ENCODE measurements around the gene CAMK2A.

The CAMK2A gene

DNA sequence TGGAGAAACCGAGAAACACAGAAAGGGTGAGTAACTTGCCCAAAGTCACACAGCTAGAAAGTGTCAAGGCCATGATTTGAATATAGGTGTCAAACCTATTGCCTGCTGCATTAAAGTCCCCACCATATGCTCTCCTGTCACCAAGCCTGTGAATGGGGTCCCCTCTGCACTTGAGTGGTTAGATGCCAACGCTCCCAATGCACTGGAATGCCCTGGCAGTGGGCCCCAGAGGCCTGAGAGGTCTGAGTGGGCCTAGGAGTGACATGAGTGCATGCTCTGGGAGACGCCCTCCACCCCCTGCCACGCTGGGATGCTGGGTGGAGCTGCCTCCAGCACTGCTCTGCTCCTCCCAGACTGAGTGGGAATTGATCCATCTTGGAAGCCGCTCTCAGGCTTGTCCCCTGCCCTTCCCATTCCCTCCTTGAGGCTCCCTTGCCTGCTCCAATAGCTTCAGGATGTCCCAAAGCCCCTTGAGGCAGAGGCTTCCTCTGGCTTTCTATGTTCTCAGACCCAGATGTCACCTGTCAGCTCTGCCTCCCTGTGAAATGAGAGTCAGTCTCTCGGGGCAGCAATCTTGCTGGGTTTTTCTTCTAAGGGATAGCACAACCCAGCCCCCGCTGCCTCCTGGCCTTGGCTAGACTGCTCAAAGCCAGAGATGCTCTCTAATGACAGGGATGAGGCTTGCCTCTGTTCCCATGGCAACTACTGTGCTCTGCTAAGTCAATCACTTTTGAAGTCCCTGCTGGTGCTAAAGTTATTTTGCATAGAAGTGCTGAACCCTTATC is 19.7 kb upstream of the CAMK2A start:
- ATAC-seq (no peak), DNase-seq (no peak)
- H3K9me3 Mint-ChIP-seq, result no peaks in the 10 kb centered on the region
- no peaks in the 10 kb centered on the region for H3K4me1 Mint-ChIP-seq
- H3K4me3 Mint-ChIP-seq, result no peak overlapping the region
- H3K27me3 Mint-ChIP-seq, result peaks cover under 1% of the 10 kb centered on the region
- H3K36me3 Mint-ChIP-seq (ENCODE audit: low read depth), result no peaks in the 10 kb centered on the region
- no peak overlapping the region for H3K27ac Mint-ChIP-seq

DNA sequence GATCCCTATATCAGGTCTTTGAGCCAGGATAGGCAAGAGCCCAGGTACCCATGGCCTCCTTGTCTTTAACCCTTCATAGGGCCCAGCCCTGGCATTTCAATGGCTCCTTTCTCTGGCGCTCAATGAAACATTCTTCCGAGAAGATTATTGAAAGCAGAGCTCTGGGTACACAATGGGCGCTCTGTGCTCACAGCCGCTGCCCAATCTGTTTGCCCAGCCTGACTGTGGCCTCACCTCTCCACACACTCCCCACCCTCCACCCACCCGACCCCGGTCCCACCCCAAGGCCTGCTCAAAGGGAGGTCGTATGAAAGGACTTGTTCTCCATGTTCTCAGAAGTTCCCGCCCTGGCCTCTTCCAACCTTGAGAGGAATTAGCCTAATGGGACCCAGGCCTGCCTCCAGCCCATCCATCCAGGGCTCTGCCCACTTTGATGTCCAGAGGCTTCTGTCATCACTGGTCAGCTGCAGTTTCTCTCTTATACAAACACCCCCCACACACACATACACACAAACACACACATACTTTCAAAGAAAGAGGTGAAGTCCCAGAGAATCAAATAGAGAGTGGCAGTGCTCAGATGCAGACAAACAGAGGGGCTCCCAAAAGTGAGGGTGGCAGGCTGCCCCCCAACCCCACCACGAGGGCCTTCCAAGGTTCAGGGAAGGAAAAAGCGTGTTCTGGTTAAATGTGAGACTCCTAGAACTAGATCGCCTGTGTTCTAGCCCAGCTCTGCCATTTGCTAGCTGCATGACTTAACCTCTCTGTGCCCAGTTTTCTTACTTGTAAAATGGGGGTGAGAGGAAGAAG is 18.2 kb upstream of the CAMK2A start:
- H3K27ac Mint-ChIP-seq, result no peak overlapping the region
- H3K27me3 Mint-ChIP-seq, result peaks cover 12% of the 10 kb centered on the region

GRCh38 chr5:150306775-150307174 is 17.2 kb upstream of the CAMK2A start:
- ATAC-seq (no peak), DNase-seq (no peak)
- Mint-ChIP-seq H3K27me3 (peaks cover 15% of the 10 kb centered on the region), H3K9me3 (no peaks in the 10 kb centered on the region), H3K27ac (no peak overlapping the region), H3K4me3 (no peak overlapping the region), H3K4me1 (no peaks in the 10 kb centered on the region), H3K36me3 (ENCODE audit: low read depth) (no peaks in the 10 kb centered on the region)

More for the DNA sequence above, 18.2 kb upstream of the CAMK2A start:
- Mint-ChIP-seq H3K4me3 (no peak overlapping the region), H3K9me3 (no peaks in the 10 kb centered on the region), H3K36me3 (ENCODE audit: low read depth) (no peaks in the 10 kb centered on the region), H3K4me1 (no peaks in the 10 kb centered on the region)
- DNase-seq (no peak), ATAC-seq (no peak)

GRCh38 chr5:150305557-150305956 is 16.0 kb upstream of the CAMK2A start:
- H3K9me3 Mint-ChIP-seq, result no peaks in the 10 kb centered on the region
- no peak overlapping the region for H3K27ac Mint-ChIP-seq
- ATAC-seq (no peak), DNase-seq (no peak)
- H3K36me3 Mint-ChIP-seq (ENCODE audit: low read depth), result no peaks in the 10 kb centered on the region
- peaks cover 27% of the 10 kb centered on the region for H3K27me3 Mint-ChIP-seq
- no peaks in the 10 kb centered on the region for H3K4me1 Mint-ChIP-seq
- no peak overlapping the region for H3K4me3 Mint-ChIP-seq

GRCh38 chr5:150305095-150305494 is 15.5 kb upstream of the CAMK2A start:
- Mint-ChIP-seq H3K4me3 (no peak overlapping the region), H3K4me1 (no peaks in the 10 kb centered on the region), H3K27ac (no peak overlapping the region), H3K36me3 (ENCODE audit: low read depth) (no peaks in the 10 kb centered on the region), H3K27me3 (peaks cover 27% of the 10 kb centered on the region), H3K9me3 (no peaks in the 10 kb centered on the region)
- DNase-seq, result no peak
- no peak for ATAC-seq

DNA sequence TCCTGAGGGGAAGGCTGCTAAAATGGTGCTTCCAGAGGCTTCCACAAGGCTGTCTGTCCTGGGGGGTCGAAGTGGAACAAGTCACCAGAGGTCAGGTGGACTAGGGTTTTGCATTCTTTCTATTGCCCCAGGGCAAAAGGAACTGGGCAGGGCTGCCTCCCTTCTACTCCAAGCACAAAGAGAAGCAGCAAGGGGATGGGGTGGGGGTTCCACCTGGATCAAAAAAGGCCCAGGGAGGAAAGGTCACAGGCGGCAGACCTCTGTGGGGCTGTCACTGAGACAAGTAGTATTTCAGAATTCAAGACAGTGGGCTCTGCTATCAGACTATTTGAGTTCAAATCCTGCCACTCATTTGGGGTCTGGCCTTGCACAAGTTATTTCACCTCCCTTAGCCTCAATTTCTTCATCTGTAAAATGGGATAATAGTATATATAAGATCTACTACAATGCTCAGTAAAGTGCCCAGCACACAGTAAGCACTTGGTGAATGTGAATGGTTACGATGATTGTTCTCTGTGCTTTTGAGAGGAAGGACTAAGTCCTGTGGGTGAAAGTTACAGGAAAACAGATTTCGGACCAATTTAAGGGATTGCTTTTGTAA is 15.0 kb upstream of the CAMK2A start:
- no peaks in the 10 kb centered on the region for H3K36me3 Mint-ChIP-seq (ENCODE audit: low read depth)
- DNase-seq, result no peak

DNA sequence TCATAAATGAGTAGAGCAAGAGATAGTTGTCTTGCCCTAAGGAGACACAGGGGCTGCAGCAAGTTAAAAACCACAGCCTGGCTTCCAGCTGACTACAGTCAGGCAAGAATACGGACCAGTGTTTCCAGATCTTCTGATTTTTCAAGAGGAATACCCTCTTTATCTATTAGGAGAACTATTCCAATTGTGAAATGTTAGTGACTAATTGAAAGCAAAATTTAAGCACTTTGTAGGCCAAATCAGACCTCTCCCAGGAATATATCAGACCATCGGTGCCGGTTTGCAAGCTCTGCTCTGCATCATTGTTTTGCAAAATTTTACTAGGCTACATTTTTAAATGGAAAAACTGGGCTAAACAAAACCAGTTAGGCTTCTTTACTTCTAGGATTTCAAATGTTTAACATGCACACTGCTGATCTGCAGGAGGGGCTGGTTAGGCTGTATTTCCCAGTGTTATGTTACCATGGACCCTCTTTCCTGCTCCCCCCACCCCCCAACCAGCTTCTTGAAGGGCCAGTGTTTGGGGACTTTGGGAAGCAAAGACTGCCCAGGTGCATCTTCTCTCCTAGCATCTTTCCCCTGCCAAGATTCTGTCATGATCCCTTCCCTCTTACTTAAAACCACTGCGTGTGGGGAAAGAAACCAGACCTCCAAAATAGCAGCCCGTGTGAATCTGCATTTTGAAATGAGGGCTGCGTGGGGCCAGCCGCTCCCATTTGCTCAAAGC is 14.2 kb upstream of the CAMK2A start:
- Mint-ChIP-seq H3K4me3 (no peak overlapping the region), H3K9me3 (no peaks in the 10 kb centered on the region), H3K27me3 (peaks cover 31% of the 10 kb centered on the region), H3K36me3 (ENCODE audit: low read depth) (no peaks in the 10 kb centered on the region), H3K27ac (no peak overlapping the region), H3K4me1 (no peaks in the 10 kb centered on the region)
- DNase-seq, result no peak
- ATAC-seq, result no peak

More for the DNA sequence above, 15.0 kb upstream of the CAMK2A start:
- Mint-ChIP-seq H3K4me1 (no peaks in the 10 kb centered on the region), H3K27me3 (peaks cover 31% of the 10 kb centered on the region), H3K27ac (no peak overlapping the region), H3K9me3 (no peaks in the 10 kb centered on the region), H3K4me3 (no peak overlapping the region)
- no peak for ATAC-seq

DNA sequence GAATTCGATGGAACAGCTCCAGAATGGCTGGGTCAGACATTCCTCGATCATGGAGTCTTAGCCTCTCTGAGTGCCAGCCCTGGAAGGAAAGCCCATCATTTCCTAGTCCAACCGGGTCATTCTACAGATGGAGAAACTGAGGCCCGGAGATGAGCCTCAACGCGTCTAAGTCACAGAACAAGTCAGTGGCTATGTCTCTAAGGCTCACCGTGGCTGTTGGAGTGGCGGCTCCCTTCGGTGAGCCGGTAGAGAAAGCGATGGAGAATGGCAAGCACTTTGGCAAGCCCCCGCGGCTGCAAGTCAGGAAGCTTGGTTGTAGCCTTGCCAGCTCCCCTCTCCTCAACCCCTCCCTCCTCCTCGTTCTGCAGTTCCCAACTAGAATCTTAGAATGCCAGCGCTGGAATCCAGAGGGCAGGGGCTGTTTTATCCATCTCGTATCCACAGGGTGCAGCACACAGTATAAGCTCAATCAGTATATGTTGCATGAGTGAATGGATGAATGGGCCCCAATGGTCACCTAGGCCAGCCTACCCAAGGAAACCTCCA is 13.6 kb upstream of the CAMK2A start:
- H3K27me3 Mint-ChIP-seq, result peaks cover 31% of the 10 kb centered on the region
- no peak overlapping the region for H3K4me3 Mint-ChIP-seq
- DNase-seq (no peak), ATAC-seq (no peak)
- H3K4me1 Mint-ChIP-seq, result no peaks in the 10 kb centered on the region
- no peaks in the 10 kb centered on the region for H3K9me3 Mint-ChIP-seq
- no peaks in the 10 kb centered on the region for H3K36me3 Mint-ChIP-seq (ENCODE audit: low read depth)
- H3K27ac Mint-ChIP-seq, result no peak overlapping the region

GRCh38 chr5:150302301-150303069 is 12.9 kb upstream of the CAMK2A start, which contains the start of gene ARSI:
ARSI (minus strand) TSS chr5:150302905; CDS start chr5:150302373, 532 bp downstream.
- no peaks in the 10 kb centered on the region for H3K4me1 Mint-ChIP-seq
- no peak within 1 kb of the TSS for H3K27ac Mint-ChIP-seq
- H3K4me3 Mint-ChIP-seq, result no peak within 1 kb of the TSS
- DNase-seq (no peak), ATAC-seq (no peak)
- peaks cover 31% of the 10 kb centered on the region for H3K27me3 Mint-ChIP-seq
- H3K36me3 Mint-ChIP-seq (ENCODE audit: low read depth), result no peaks in the 10 kb centered on the region
- H3K9me3 Mint-ChIP-seq, result no peaks in the 10 kb centered on the region

DNA sequence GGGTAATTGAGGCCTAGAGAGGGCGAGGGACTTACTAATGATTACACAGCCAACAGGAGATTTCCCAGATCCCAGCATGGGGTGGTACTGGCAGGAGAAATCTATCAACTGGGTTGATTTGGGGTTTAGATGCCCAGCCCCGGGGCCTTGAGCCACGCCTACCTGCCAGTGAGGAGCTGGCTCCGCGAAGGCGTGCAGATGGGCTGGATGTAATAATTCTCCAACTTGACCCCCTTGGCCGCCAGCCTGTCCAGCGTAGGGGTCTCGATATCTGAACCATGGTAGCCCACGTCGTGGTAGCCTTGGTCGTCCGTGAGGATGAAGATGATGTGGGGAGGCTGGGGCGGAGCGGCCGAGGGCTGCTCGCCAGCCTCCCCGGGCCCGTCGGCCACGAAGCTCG is 12.3 kb upstream of the CAMK2A start:
- no peaks in the 10 kb centered on the region for H3K9me3 Mint-ChIP-seq
- H3K36me3 Mint-ChIP-seq (ENCODE audit: low read depth), result no peaks in the 10 kb centered on the region
- no peak overlapping the region for H3K27ac Mint-ChIP-seq
- no peak overlapping the region for H3K4me3 Mint-ChIP-seq
- ATAC-seq (no peak), DNase-seq (no peak)
- H3K27me3 Mint-ChIP-seq, result peaks cover 31% of the 10 kb centered on the region
- no peaks in the 10 kb centered on the region for H3K4me1 Mint-ChIP-seq

GRCh38 chr5:150301170-150301505 is 11.6 kb upstream of the CAMK2A start:
- no peak overlapping the region for H3K4me3 Mint-ChIP-seq
- no peaks in the 10 kb centered on the region for H3K36me3 Mint-ChIP-seq (ENCODE audit: low read depth)
- H3K4me1 Mint-ChIP-seq, result no peaks in the 10 kb centered on the region
- H3K27ac Mint-ChIP-seq, result no peak overlapping the region
- ATAC-seq, result no peak
- H3K9me3 Mint-ChIP-seq, result no peaks in the 10 kb centered on the region
- peaks cover 31% of the 10 kb centered on the region for H3K27me3 Mint-ChIP-seq
- no peak for DNase-seq

- H3K4me1 Mint-ChIP-seq, result no peaks in the 10 kb centered on the region
- H3K36me3 Mint-ChIP-seq (ENCODE audit: low read depth), result no peaks in the 10 kb centered on the region
- no peak for DNase-seq
- no peak overlapping the region for H3K4me3 Mint-ChIP-seq
- no peak overlapping the region for H3K27ac Mint-ChIP-seq
- ATAC-seq, result no peak
- H3K9me3 Mint-ChIP-seq, result no peaks in the 10 kb centered on the region
- H3K27me3 Mint-ChIP-seq, result peaks cover 31% of the 10 kb centered on the region
These were observed 11.1 kb upstream of the CAMK2A start for GRCh38 chr5:150300496-150301169.

GRCh38 chr5:150299571-150300327 is 10.2 kb upstream of the CAMK2A start:
- H3K9me3 Mint-ChIP-seq, result no peaks in the 10 kb centered on the region
- no peaks in the 10 kb centered on the region for H3K36me3 Mint-ChIP-seq (ENCODE audit: low read depth)
- H3K27ac Mint-ChIP-seq, result no peak overlapping the region
- no peak for DNase-seq
- no peaks in the 10 kb centered on the region for H3K4me1 Mint-ChIP-seq
- H3K27me3 Mint-ChIP-seq, result peaks cover 31% of the 10 kb centered on the region
- no peak for ATAC-seq
- no peak overlapping the region for H3K4me3 Mint-ChIP-seq

All from activated naive CD8-positive, alpha-beta T cell treated with anti-CD3 and anti-CD28 coated beads, Interleukin-2, amount 50 U/mL, for 24 hours (primary cell).